ENCODE measurements around the gene VRK1. TPM values are rescaled to one million over a fixed set of nuclear protein-coding genes. Genes with fewer than 3 reads are reported as not detected.

Gene VRK1
- total and polyA plus RNA-seq, 2 of the 8 experiments (the other 6 are each of a cell fraction or from before 2014, with no cell fraction given), result 24.2 to 64.8 TPM

DNA sequence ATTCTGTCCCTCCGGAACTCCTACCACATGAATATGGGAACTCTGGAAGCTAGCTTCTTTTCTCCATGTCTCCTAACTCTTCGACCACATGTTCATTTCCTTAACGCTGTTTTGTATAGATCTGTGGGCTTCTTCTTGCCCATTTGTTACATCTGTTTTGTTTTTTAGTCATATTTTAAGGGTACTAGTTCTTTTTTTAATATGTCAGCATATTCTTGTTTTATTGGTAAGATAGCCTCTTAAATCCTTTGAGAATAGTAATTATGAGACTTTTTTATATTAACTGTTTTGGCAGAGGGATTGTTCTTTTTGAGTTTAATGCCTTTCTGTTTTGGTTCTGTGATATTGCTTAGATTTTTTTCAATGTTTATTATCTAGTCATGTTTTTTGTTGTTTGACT, 70.5 kb downstream of the VRK1 start (continued):
- TF ChIP-seq E2F6 (IDR thresholded peaks at IDR 0.05), result no peak
- no peak for TF ChIP-seq MAFK (IDR thresholded peaks at IDR 0.05; ENCODE audit: low read depth, low read length)

Data from H1 (cell line).